Eye (tissue), 1 donor: Measurements from ENCODE around the gene ADAM12.
A peak's percentile ranks its signal among the peaks of the same experiment; 100 is the strongest.

ENCODE experiments used
- DNase-seq: peaks from one replicate; pipeline ENCODE4 v3.0.0-alpha.2; 2015

The ADAM12 gene

DNA sequence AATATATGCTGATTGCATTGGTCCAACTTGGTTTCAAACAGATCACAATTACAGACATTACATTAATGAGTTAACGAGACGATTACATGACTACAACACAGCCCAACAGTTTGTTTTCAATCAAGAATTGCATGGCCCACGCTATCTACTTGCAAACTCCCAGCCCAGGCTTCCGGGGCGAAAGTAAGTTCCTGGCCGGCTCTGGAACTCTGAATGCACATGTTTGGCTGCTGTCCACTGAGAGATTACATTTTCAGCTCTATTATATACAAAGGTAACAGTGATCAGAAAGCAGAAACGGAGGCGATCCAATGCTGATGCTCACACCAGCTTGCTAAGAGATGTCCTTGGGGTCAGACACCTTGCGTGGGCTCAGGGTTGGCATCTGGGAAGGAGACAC is 285.6 kb downstream of the ADAM12 start:
- no peak for DNase-seq

DNA sequence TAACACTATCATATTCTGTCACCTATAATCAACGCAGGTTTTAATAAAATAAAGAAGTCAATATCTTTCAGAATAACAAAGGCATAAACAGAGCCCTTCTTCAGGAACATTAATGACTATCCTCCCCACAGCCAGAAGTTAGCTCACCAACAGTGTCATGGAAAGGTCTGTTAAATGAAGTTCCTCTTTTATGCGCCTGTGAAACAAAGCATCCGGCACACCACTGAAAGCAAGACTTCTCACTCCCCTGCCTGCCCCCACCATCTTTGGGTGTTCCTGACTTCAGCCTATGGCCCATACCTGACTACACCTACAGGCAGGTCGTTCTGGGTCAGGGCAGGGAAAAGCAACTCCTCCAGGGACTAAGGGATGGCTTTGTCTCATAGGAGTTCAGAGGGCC is 286.5 kb downstream of the ADAM12 start:
- DNase-seq: no peak

DNA sequence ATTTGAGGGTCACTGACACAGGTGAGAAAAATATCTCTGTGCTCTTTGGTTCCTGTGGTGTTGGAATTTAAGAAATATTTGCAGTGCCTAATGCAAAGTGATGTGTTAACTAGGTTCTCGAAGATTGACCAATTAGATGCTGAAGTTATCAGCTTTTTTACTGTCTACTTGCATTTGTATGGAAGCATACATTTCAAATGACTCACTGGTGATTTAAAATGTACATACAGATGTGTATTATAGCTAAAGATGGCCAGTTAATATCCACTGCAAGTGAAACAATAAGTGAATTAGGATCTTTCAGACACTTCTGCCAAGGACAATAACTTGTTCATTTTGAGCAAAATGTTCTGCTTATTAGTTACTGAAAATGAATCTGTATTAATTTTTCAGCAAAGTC is 287.0 kb downstream of the ADAM12 start:
- DNase-seq: no peak

DNA sequence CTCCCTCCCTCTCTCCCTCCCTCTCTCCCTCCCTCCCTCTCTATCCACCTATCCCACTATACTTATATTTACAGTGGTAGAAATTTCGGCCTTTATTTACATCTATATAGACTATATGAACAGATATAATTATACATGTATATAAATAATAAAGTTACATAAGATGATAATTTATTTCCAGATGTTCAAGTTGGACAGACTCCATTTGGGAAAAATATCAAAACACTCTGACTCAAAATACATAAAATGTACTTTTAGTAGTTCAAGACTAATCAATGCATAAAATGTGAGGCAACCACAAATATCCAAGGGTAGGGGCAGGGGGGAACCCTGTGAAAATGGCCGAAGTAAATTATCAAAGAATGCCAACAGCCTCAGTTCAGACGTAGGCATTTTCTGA is 288.9 kb downstream of the ADAM12 start:
- DNase-seq: no peak

DNA sequence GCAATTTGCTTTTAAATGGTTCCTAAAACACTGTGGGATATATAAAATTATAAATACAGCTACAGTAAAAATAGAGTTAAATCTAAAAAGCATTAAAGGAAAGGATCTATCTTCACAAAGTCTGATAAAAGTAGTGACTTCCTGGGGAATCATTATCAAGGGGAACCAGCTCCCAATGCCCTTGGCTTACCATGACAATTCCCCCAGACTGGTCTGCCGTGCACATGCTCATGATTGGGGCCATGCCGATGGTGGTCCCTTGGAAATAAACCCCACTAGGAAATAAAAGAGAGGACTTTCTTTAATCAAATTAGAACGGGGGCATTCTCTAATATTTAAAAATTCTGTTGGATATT is 290.1 kb downstream of the ADAM12 start:
- DNase-seq: no peak

GRCh38 chr10:126097558-126098225 is 290.6 kb downstream of the ADAM12 start:
- DNase-seq: no peak

- DNase-seq: no peak
Observed at GRCh38 chr10:126094537-126094936, 293.7 kb downstream of the ADAM12 start.

DNA sequence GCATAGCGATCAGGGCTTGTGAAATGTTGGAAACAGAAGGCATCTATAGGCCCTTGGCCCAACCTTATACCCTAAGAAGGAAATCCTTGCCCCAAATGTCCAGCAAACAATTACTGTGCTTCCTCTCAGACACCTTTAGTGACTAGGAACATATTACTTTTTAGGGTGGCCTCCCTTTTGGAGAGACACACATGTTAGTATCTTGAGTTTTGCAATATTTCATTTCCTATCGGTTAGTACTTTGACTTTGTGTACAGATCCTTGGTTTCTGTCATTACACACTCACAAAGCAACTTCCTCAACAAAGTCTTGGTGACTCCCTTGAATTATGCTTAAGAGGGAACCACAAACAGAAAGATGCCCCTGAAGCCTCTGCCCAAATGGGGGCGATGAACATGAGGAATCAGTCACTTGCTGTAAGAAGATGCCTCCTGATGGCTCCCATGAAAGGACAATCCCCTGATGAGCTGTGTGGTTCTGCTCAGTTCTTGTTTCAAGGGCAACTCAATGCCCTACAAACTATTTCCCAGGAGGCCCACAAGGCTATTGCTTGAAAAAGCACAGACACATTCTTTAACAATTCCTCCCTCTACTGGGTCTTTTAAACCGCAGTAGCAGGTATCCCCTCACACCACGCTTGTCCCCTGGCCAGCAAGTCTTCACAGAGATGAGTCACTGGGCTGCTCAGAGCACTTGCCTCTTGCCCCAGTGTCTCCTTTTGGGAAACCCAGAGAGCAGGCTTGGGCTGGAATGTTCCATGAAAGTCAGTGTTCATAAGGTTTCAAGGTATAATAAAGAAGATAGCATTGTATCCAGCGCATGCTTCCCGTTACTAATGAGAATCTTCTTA is 295.7 kb downstream of the ADAM12 start:
- no peak for DNase-seq

DNA sequence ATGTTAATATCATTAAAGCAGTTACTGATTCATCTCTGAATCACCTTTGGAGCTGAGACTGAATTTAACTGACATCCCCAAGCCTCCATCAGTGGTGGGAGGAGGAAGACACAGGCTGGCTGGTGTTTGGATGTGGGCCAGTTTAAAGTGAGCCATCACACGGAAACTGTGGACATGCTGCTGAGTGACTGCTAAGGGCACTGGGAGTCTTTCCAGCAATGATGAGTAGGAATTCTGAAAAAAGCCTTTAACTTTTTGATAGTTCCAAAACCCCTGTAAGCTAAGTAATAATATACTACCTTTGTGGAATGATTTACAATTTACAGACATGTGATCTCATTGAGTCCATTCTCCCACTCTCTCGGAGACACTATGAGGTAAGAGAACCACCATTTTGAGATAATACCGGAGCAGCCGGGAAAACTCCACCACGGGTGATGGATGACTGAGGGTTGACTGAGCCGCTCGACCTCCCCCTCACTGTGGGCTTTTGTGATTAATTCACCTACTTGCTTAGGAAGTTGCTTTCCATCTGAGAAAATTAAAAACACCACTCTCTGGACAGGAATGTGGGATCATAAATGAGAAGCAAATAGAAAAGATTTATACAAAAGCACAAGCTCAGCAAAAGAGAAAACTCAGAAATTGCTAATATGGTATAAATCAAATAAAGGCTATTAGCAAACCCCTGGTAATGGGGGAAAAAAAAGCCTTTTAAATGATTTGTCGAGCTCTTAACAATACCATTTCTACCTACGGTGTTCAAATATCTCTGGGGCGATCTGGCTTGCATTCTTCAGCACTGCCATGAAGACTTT is 297.2 kb downstream of the ADAM12 start:
- DNase-seq: no peak

GRCh38 chr10:126090443-126090842 is 297.8 kb downstream of the ADAM12 start:
- no peak for DNase-seq

- peak; percentile 81 for DNase-seq
Observed at GRCh38 chr10:126087796-126088505, 300.3 kb downstream of the ADAM12 start.

GRCh38 chr10:126087153-126087680 is 301.1 kb downstream of the ADAM12 start:
- DNase-seq: no peak

GRCh38 chr10:126085806-126086205 is 302.5 kb downstream of the ADAM12 start:
- no peak for DNase-seq

DNA sequence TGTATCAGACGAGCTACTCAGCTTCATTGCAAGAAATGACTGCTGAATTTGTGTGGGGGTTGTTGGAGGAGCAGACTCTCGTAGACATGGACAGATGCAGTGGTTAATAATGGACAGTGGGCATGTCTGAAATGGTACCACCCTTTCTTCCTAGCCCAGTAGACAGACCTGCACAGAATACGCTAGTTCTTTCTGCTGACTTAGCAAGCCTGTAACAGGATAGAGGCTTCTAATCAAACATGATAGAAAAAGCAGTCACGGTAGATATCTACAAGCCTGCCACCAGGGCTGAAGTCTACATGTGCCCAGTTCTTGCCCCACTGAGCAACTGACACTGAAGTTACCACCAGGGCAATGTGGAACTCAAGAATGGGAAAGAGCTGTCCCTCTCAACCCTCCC is 303.9 kb downstream of the ADAM12 start:
- no peak for DNase-seq

- DNase-seq: no peak
Observed at GRCh38 chr10:126083009-126083408, 305.3 kb downstream of the ADAM12 start.

GRCh38 chr10:126081841-126082466 is 306.3 kb downstream of the ADAM12 start:
- no peak for DNase-seq

- DNase-seq: no peak
Observed at GRCh38 chr10:126080879-126081411, 307.3 kb downstream of the ADAM12 start.

DNA sequence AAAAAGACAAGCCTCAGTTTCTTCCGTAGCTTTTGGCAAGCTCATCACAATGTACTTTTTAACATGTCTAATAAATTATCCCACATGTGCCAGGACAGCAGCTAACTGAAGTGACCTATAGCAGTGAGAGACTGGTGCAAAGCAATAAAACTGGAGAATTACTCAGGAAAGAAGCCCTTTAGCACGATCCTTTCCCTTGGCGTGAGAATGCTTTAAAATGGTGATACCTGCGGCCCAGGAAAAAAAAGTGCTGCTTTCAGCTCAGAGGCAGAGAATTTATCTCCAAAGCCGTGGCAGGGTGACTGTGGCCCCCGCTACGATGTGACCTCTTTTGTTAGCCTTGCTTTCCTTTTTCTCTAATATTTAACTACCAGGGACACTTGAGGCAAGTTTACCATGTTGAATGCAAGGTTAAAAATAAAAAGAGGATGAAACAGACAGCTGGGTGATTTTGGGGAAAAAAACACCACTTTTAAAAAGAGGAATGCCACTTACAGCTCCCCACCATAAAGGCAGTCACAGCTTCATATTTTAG is 307.9 kb downstream of the ADAM12 start:
- no peak for DNase-seq

DNA sequence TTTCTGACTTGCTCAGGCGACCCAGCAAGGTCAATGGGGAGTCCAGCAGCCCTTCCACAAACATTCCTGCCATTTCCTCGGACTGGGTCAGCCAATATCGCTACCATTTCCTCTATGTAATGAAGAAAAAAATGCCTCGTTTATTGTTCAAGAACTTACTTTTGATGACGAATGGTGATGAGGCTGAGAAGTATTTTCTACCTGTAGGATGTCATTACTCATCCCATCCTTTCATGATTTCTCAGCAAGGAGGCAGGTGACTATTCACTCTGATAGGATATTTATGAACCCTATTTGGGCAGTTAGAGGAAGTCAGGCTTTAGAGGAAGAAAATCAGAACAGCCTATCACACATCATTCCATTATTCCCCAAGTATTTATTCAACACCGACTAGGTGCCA is 313.3 kb downstream of the ADAM12 start:
- DNase-seq: no peak

DNA sequence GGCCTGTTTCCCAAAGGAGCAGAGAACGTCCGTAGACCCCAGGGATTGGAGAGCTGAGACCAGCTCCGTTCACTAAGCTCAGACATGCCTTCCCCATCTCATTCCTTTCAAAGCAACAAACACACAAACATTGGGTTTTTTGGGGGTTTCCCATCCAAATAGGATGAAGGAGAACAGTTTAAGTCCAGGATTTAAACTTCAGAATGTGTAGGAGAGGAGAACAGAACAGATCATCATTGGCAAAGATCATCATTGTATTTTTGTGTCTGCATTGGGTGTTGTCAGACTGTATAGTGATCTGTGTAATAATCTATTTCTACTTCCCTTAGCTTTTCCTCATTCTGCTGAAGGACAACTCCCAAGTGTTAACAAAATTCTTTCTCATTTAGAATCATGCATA is 314.0 kb downstream of the ADAM12 start:
- no peak for DNase-seq

DNA sequence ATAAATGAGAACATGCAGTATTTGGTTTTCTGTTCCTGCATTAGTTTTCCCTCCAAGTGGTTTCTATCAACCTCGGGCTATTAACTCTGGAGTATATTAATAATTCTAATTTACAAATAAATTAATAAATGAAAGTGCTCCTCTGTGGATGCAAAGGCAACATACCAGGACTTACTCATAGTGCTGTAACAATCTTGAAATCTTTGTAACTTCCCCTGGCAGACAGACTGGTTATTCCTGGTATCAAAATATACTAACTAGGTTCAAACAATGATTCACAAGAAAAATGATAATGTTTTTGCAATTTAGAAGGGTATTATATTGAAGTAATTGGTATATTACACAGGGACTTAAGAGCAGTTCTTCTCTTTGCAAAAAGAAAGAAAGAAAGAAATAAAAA is 314.7 kb downstream of the ADAM12 start:
- no peak for DNase-seq

- no peak for DNase-seq
Observed at GRCh38 chr10:126072622-126073021, 315.7 kb downstream of the ADAM12 start.
